Peyer's patch (tissue), 4 donors: Measurements from ENCODE around the gene ITSN2.

Source experiments
- CTCF ChIP-seq, 6 experiments: fragments of 450-650 bp in 4 of 6; fragments of 200-600 bp in 2 of 6; sonication (generic) in 1 of 6; IDR thresholded peaks; one replicate each; pipeline ENCODE4 v1.5.1; 2017 to 2019; ENCODE audit warnings: antibody characterized with exemption in 6 of 6, mild to moderate bottlenecking in 3 of 6, moderate library complexity in 1 of 6
- POLR2A ChIP-seq, 2 donors: fragments of 450-650 bp; IDR thresholded peaks; one replicate each; pipeline ENCODE4 v1.5.1; 2017; ENCODE audit warnings: antibody characterized with exemption in 2 of 2, mild to moderate bottlenecking in 2 of 2, moderate library complexity in 2 of 2

GRCh38 chr2:24247164-24247563 lies 113.2 kb downstream of the ITSN2 start:
- TF ChIP-seq CTCF (IDR thresholded peaks at IDR 0.05) (no peak), POLR2A (IDR thresholded peaks at IDR 0.05) (no peak)
